Hepatocyte (in vitro differentiated cells): ENCODE results near the gene ANK2. TPM values are rescaled to one million over a fixed set of nuclear protein-coding genes. Genes with fewer than 3 reads are reported as not detected.

Experiments
- DNase-seq: peaks from one replicate; pipeline ENCODE4 v3.0.0-alpha.2; 2016; ENCODE audit warnings: low spot score
- H2AFZ ChIP-seq: fragments of 200-600 bp; sonication (generic); 2 replicates; pipeline ENCODE4 v1.6.0; 2016; ENCODE audit warnings: antibody characterized with exemption, mild to moderate bottlenecking
- H3K27ac ChIP-seq: fragments of 200-600 bp; sonication (generic); 2 replicates; pipeline ENCODE4 v1.5.1; 2016; ENCODE audit warnings: mild to moderate bottlenecking
- H3K27me3 ChIP-seq: fragments of 200-600 bp; sonication (generic); 2 replicates; pipeline ENCODE4 v1.6.1; 2016
- H3K36me3 ChIP-seq: fragments of 200-600 bp; sonication (generic); replicated peaks from 2 replicates; pipeline ENCODE4 v1.5.1; 2016; ENCODE audit warnings: low read depth; ENCODE audit not compliant: insufficient read depth
- H3K4me1 ChIP-seq: fragments of 200-600 bp; sonication (generic); 2 replicates; pipeline ENCODE4 v1.5.1; 2016; ENCODE audit warnings: mild to moderate bottlenecking, moderate library complexity; ENCODE audit not compliant: insufficient read depth
- H3K4me2 ChIP-seq: fragments of 200-600 bp; sonication (generic); 2 replicates; pipeline ENCODE4 v1.6.0; 2016
- H3K4me3 ChIP-seq: fragments of 200-600 bp; sonication (generic); 2 replicates; pipeline ENCODE4 v1.5.1; 2016; ENCODE audit warnings: mild to moderate bottlenecking
- H3K79me2 ChIP-seq: fragments of 200-600 bp; sonication (generic); 2 replicates; pipeline ENCODE4 v1.6.0; 2017; ENCODE audit warnings: mild to moderate bottlenecking
- H3K9me2 ChIP-seq: fragments of 200-600 bp; sonication (generic); replicated peaks from 2 replicates; pipeline ENCODE4 v1.6.0; 2017; ENCODE audit warnings: mild to moderate bottlenecking; ENCODE audit not compliant: insufficient read depth
- H3K9me3 ChIP-seq: fragments of 200-600 bp; sonication (generic); 2 replicates; pipeline ENCODE4 v1.5.1; 2016; ENCODE audit warnings: low read depth, mild to moderate bottlenecking
- H4K20me1 ChIP-seq: fragments of 200-600 bp; sonication (generic); 2 replicates; pipeline ENCODE4 v1.6.0; 2016; ENCODE audit warnings: mild to moderate bottlenecking; ENCODE audit not compliant: insufficient read depth, poor library complexity, severe bottlenecking
- CTCF ChIP-seq: fragments of 200-600 bp; sonication (generic); IDR thresholded peaks from 2 replicates; pipeline ENCODE4 v1.5.1; 2016; ENCODE audit warnings: antibody characterized with exemption, mild to moderate bottlenecking; ENCODE audit not compliant: poor library complexity
- EZH2 ChIP-seq: fragments of 200-600 bp; sonication (generic); IDR thresholded peaks from 2 replicates; pipeline ENCODE4 v1.6.1; 2016; ENCODE audit warnings: antibody characterized with exemption, mild to moderate bottlenecking, borderline replicate concordance
- EZH2phosphoT487 ChIP-seq: fragments of 200-600 bp; sonication (generic); IDR thresholded peaks from one replicate; pipeline ENCODE4 v1.6.1; 2018; ENCODE audit warnings: antibody characterized with exemption, mild to moderate bottlenecking, low read depth, moderate library complexity; ENCODE audit not compliant: unreplicated experiment, severe bottlenecking
- WGBS: methylation state at CpG from one replicate; pipeline ENCODE4 v1.1.6; 2016; ENCODE audit warnings: low lambda C conversion rate; ENCODE audit errors: missing lambda C conversion rate; 5-methylcytosine and 5-hydroxymethylcytosine counted together
- polyA plus RNA-seq: library from polyadenylated mRNA; unstranded; fragments of >200 nt; fragmentation: Nextera tagmentation; extraction: Ambion mirVana; gene quantifications from 2 replicates; pipeline ENCODE4 v1.2.1, GENCODE V29; 2016
- total RNA-seq: library from RNA; depleted of rRNA; stranded (reverse); fragments of >200 nt; gene quantifications from 2 replicates; pipeline ENCODE4 v1.2.3, GENCODE V29; 2014

ANK2 gene
- total and polyA plus RNA-seq, 2 experiments from 2014 or later, result 3.6 to 17.5 TPM

- no peaks in the 10 kb centered on the region for H4K20me1 ChIP-seq
- no peak overlapping the region for H3K4me2 ChIP-seq
- 97% methylated on average over 2 of the region's 2 CpGs for WGBS
Observed at GRCh38 chr4:113347245-113347644, 297.8 kb downstream of the ANK2 start.

GRCh38 chr4:113349430-113349829 lies 300.0 kb downstream of the ANK2 start:
- no peaks in the 10 kb centered on the region for H4K20me1 ChIP-seq
- H3K4me2 ChIP-seq, result no peak overlapping the region
- no peaks in the 10 kb centered on the region for H3K4me1 ChIP-seq
- no peaks in the 10 kb centered on the region for H3K36me3 ChIP-seq
- no peak overlapping the region for H2AFZ ChIP-seq
- no peaks in the 10 kb centered on the region for H3K27me3 ChIP-seq
- no peak overlapping the region for H3K4me3 ChIP-seq
- no peaks in the 10 kb centered on the region for H3K79me2 ChIP-seq
- 93% methylated on average over 4 of the region's 4 CpGs for WGBS
- TF ChIP-seq EZH2phosphoT487, result no peak
- no peak for TF ChIP-seq EZH2
- no peak for TF ChIP-seq CTCF
- DNase-seq, result no peak
- H3K27ac ChIP-seq, result no peak overlapping the region
- no peaks in the 10 kb centered on the region for H3K9me2 ChIP-seq
- H3K9me3 ChIP-seq, result no peaks in the 10 kb centered on the region

More at GRCh38 chr4:113347245-113347644, 297.8 kb downstream of the ANK2 start:
- H3K79me2 ChIP-seq, result no peaks in the 10 kb centered on the region
- H3K9me2 ChIP-seq, result no peaks in the 10 kb centered on the region
- no peak overlapping the region for H2AFZ ChIP-seq
- H3K9me3 ChIP-seq, result no peaks in the 10 kb centered on the region
- no peaks in the 10 kb centered on the region for H3K36me3 ChIP-seq
- H3K4me3 ChIP-seq, result no peak overlapping the region
- no peaks in the 10 kb centered on the region for H3K27me3 ChIP-seq
- H3K4me1 ChIP-seq, result no peaks in the 10 kb centered on the region
- TF ChIP-seq CTCF (no peak), EZH2 (no peak), EZH2phosphoT487 (no peak)
- H3K27ac ChIP-seq, result no peak overlapping the region
- no peak for DNase-seq

- no peak overlapping the region for H2AFZ ChIP-seq
Observed at GRCh38 chr4:113350576-113350975, 301.1 kb downstream of the ANK2 start.

More at GRCh38 chr4:113350576-113350975, 301.1 kb downstream of the ANK2 start:
- Histone ChIP-seq H3K27ac (no peak overlapping the region), H4K20me1 (no peaks in the 10 kb centered on the region), H3K79me2 (no peaks in the 10 kb centered on the region), H3K36me3 (no peaks in the 10 kb centered on the region), H3K9me2 (no peaks in the 10 kb centered on the region), H3K4me3 (no peak overlapping the region), H3K4me1 (no peaks in the 10 kb centered on the region), H3K9me3 (no peaks in the 10 kb centered on the region), H3K27me3 (no peaks in the 10 kb centered on the region), H3K4me2 (no peak overlapping the region)
- no peak for DNase-seq
- TF ChIP-seq EZH2 (no peak), EZH2phosphoT487 (no peak), CTCF (no peak)
